Colonic mucosa (tissue), 4 donors: Measurements from ENCODE around the gene GPI. TPM values are rescaled to one million over a fixed set of nuclear protein-coding genes. Genes with fewer than 3 reads are reported as not detected.

ENCODE experiments used
- DNase-seq: peaks from one replicate; pipeline ENCODE4 v3.0.0-alpha.2; 2020
- H3K27ac ChIP-seq: fragments of 200-600 bp; one replicate; pipeline ENCODE4 v1.8.0; 2021
- H3K27me3 ChIP-seq: fragments of 200-600 bp; one replicate; pipeline ENCODE4 v1.8.0; 2021
- H3K36me3 ChIP-seq: fragments of 200-600 bp; one replicate; pipeline ENCODE4 v1.8.0; 2021
- H3K4me1 ChIP-seq: fragments of 200-600 bp; one replicate; pipeline ENCODE4 v1.8.0; 2021; ENCODE audit warnings: mild to moderate bottlenecking
- H3K4me3 ChIP-seq: fragments of 200-600 bp; one replicate; pipeline ENCODE4 v1.8.0; 2021
- H3K9ac ChIP-seq, 2 donors: one replicate each; pipeline ENCODE4 v1.7.0; 2013; ENCODE audit warnings: control low read depth in 2 of 2, low read depth in 2 of 2, low read length in 2 of 2
- H3K9me3 ChIP-seq: fragments of 200-600 bp; one replicate; pipeline ENCODE4 v1.8.0; 2021
- intact Hi-C: fragments of 100-400 bp; cut with DNase I; formaldehyde crosslinking; loops from one replicate; pipeline ENCODE4 v1.14.1; 2022
- total RNA-seq, 2 donors: library from RNA; stranded (reverse); fragmentation: NEBNext Ultra II Directional in 1 of 2; extraction: Animal tissue kit (Norgen Biotek cat#: 25700) in 1 of 2; gene quantifications; one replicate each; pipeline ENCODE4 v1.2.1, GENCODE V29; 2021
- TF ChIP-seq, protein P1 (sequence below): fragments of 200-600 bp; IDR thresholded peaks from one replicate; pipeline ENCODE4 v1.8.0; 2022; ENCODE audit warnings: antibody characterized with exemption, mild to moderate bottlenecking
- donor health status: healthy.
- donor health status: DM: no; HTN: no; CAD: no.
- donor health status: DM: no; HTN: no; CAD: no.

GPI gene
- total RNA-seq, 2 donors from 2014 or later: 470 to 592 TPM

DNA sequence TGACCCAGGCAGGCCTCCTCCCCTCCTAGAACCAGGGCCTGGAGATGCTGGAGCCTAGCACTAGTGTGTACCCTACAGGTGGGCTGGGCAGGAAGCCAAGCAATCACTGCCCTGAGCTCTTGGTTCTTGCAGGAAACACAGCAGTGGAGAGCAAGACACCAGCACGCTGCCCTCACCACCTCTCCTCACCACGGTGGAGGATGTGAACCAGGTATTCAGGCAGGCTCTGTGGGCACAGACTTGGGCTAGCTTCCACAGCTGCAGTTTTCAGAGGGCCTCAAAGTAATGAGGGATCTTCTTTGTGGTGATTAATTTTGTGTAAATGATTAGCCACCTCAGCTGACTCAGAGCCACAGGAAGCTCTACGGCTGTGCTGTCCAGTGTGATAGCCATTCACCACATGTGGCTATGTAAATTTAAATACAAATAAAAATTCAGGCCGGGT lies 13.6 kb upstream of the GPI start:
- DNase-seq: no peak
- H3K9ac ChIP-seq: no peak overlapping the region
- no peaks in the 10 kb centered on the region for H3K27me3 ChIP-seq
- H3K36me3 ChIP-seq: no peaks in the 10 kb centered on the region
- TF ChIP-seq, protein P1, sequence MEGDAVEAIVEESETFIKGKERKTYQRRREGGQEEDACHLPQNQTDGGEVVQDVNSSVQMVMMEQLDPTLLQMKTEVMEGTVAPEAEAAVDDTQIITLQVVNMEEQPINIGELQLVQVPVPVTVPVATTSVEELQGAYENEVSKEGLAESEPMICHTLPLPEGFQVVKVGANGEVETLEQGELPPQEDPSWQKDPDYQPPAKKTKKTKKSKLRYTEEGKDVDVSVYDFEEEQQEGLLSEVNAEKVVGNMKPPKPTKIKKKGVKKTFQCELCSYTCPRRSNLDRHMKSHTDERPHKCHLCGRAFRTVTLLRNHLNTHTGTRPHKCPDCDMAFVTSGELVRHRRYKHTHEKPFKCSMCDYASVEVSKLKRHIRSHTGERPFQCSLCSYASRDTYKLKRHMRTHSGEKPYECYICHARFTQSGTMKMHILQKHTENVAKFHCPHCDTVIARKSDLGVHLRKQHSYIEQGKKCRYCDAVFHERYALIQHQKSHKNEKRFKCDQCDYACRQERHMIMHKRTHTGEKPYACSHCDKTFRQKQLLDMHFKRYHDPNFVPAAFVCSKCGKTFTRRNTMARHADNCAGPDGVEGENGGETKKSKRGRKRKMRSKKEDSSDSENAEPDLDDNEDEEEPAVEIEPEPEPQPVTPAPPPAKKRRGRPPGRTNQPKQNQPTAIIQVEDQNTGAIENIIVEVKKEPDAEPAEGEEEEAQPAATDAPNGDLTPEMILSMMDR: no peak
- no peak overlapping the region for H3K4me3 ChIP-seq
- no peak overlapping the region for H3K27ac ChIP-seq
- intact Hi-C loops: no loop called here
- H3K9me3 ChIP-seq: no peaks in the 10 kb centered on the region
- H3K4me1 ChIP-seq: no peaks in the 10 kb centered on the region

DNA sequence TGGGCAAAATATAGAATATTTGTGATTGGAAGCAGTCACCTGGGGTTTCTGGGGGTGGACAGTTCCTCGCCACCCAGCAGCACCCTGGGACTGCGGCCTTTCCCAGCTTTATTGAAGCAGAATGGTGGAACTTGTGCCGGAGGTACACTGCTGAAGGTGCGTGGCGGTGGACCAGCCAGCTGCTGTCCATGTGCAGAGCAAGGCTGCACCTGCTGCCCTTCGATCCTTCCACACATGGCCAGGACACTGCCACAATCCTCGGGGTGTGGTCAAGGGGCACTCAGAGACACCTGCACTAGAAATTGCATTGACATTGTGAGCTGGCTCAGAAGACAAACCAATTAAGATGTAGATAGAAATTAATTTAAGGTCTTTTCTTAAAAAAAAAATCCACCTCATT lies 11.4 kb upstream of the GPI start:
- H3K4me3 ChIP-seq: no peak overlapping the region
- no peaks in the 10 kb centered on the region for H3K9me3 ChIP-seq
- no peak overlapping the region for H3K27ac ChIP-seq
- no peaks in the 10 kb centered on the region for H3K36me3 ChIP-seq
- no peak overlapping the region for H3K9ac ChIP-seq
- no peaks in the 10 kb centered on the region for H3K27me3 ChIP-seq
- TF ChIP-seq, protein P1: no peak
- intact Hi-C loops: no loop called here
- DNase-seq: no peak
- no peaks in the 10 kb centered on the region for H3K4me1 ChIP-seq

DNA sequence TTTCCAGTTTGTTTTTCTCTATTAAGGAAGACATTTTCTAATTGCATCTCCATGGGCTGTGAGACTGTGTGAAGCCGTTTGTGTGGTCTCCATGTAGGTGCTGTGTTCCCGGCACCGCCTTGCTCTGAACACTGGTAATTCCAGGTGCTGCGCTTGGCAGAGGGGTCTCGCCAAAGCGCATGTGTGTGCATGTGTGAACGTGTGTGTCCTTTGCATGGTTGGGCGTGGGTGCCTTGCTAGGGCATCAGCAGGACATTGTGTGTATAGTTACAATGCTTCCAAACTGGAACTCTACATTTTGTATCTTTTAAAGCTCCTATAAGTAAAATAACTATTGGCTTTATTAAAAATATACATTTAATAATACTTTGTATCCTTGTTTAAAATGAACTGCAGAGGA lies 9.8 kb upstream of the GPI start:
- Histone ChIP-seq H3K4me1 (no peaks in the 10 kb centered on the region), H3K9me3 (no peaks in the 10 kb centered on the region), H3K36me3 (no peaks in the 10 kb centered on the region), H3K4me3 (no peak overlapping the region), H3K9ac (no peak overlapping the region), H3K27ac (no peak overlapping the region), H3K27me3 (no peaks in the 10 kb centered on the region)
- TF ChIP-seq, protein P1: no peak
- intact Hi-C loops: no loop called here
- DNase-seq: no peak

DNA sequence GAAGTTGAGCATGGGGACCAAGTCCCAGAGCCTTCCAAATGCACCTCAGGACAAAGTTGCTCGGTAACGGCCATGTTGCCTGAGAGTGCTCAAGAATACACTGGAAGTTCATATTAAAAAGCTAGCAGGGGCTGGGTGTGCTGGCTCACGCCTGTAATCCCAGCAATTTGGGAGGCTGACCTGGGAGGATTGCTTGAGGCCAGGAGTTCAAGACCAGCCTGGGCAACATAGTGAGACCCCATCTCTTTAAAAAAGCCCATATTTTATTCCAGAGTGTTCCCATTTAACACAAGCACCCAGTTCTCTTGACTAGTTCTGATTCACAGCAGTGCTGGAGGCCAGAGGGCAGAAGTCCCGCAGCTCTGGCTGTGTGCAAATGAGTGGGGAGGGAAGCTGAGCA lies 8.1 kb upstream of the GPI start:
- no peak for DNase-seq
- H3K4me3 ChIP-seq: no peak overlapping the region
- H3K4me1 ChIP-seq: no peaks in the 10 kb centered on the region
- no peak overlapping the region for H3K9ac ChIP-seq
- TF ChIP-seq, protein P1: no peak
- no peaks in the 10 kb centered on the region for H3K27me3 ChIP-seq
- intact Hi-C loops: no loop called here
- no peaks in the 10 kb centered on the region for H3K9me3 ChIP-seq
- no peak overlapping the region for H3K27ac ChIP-seq
- H3K36me3 ChIP-seq: no peaks in the 10 kb centered on the region

DNA sequence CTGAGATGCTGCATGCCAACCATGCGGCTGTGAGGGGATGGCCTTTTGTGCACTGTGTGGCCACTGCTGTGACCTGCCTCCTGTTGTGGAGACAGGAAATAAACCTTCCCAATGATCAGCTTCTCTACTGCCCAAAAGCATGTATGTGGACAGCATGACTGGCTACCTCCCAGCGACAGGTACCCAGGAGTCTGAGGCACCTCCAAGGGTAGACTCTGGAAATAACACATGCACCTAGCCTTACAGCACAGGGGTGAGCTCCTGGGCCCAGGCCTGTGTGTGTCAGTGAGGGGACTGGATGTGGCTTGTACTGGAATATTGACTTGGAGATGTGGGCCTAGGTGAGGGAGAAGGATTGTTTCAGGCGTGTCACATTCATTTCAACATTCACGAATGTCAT lies 7.6 kb upstream of the GPI start:
- no peaks in the 10 kb centered on the region for H3K9me3 ChIP-seq
- TF ChIP-seq, protein P1: no peak
- no peaks in the 10 kb centered on the region for H3K27me3 ChIP-seq
- intact Hi-C loops: no loop called here
- no peak overlapping the region for H3K4me3 ChIP-seq
- no peak overlapping the region for H3K9ac ChIP-seq
- H3K4me1 ChIP-seq: no peaks in the 10 kb centered on the region
- no peak overlapping the region for H3K27ac ChIP-seq
- H3K36me3 ChIP-seq: no peaks in the 10 kb centered on the region
- DNase-seq: no peak
